ENCODE results near the gene SFXN5. TPM values are rescaled to one million over a fixed set of nuclear protein-coding genes. Genes with fewer than 3 reads are reported as not detected.

Gene SFXN5
- total and polyA plus RNA-seq, 2 donors (not counting 3 experiments of a cell fraction or from before 2014, with no cell fraction given) = 18.7 to 28.6 TPM

GRCh38 chr2:73091164-73091563 lies 19.7 kb upstream of the SFXN5 start:
- BruUV-seq (replicated peaks) = no TSS peak
- H3K4me2 ChIP-seq (ENCODE audit: insufficient read depth, low read length) = no peak overlapping the region
- dilution Hi-C loops (cut with MboI; ENCODE audit: extremely low pct_ligation_motif_present, low sequenced_read_pairs) (no loop called here), intact Hi-C loops (cut with micrococcal nuclease) (no loop called here)
- H3K9me3 ChIP-seq (replicated peaks; ENCODE audit: control insufficient read depth, insufficient read depth, low read length) = no peaks in the 10 kb centered on the region
- POLR2A ChIA-PET = no interaction called here
- H3K9me1 ChIP-seq (replicated peaks; ENCODE audit: control insufficient read depth, extremely low read depth, insufficient read depth, low read length) = no peaks in the 10 kb centered on the region
- H2AFZ ChIP-seq (ENCODE audit: low read depth, low read length) = no peak overlapping the region
- H3K79me2 ChIP-seq (ENCODE audit: control insufficient read depth, insufficient read depth, low read length) = peaks cover 69% of the 10 kb centered on the region
- peaks cover 25% of the 10 kb centered on the region for H3K4me1 ChIP-seq (ENCODE audit: control insufficient read depth, extremely low read depth, insufficient read depth, low read length)
- FAIRE-seq = no peak
- no peak for DNase-seq (ENCODE audit: low read depth, low spot score)
- CTCF ChIA-PET = interaction anchor here (5.6 kb wide), 1 partner anchor 65 kb away, joined by 25 read pairs; no protein-coding TSS in a partner anchor
- no peak overlapping the region for H3K4me3 ChIP-seq (replicated peaks in 1 of 3; ENCODE audit: insufficient read depth in 1 of 3, low read depth in 1 of 3, low read length in 3 of 3)
- TF ChIP-seq CTCF (IDR thresholded peaks at IDR 0.05; ENCODE audit: extremely low read depth in 1 of 2, insufficient read depth in 1 of 2, low read depth in 1 of 2, low read length in 2 of 2) = no peak
- no peak for TF ChIP-seq FOS (IDR thresholded peaks at IDR 0.05; ENCODE audit: borderline replicate concordance, insufficient read depth, low read length)
- TF ChIP-seq GATA2 (IDR thresholded peaks at IDR 0.05; ENCODE audit: insufficient read depth, insufficient read length, low read depth, low read length) = no peak
- no peak for TF ChIP-seq POLR2A (IDR thresholded peaks at IDR 0.05; ENCODE audit: low read depth, low read length)
- no peak for TF ChIP-seq EZH2 (IDR thresholded peaks at IDR 0.05; ENCODE audit: borderline replicate concordance, low read depth, low read length, severe bottlenecking)
- TF ChIP-seq JUN (IDR thresholded peaks at IDR 0.05; ENCODE audit: borderline replicate concordance, insufficient read depth, insufficient read length, low read depth) = no peak
- TF ChIP-seq MAX (IDR thresholded peaks at IDR 0.05; ENCODE audit: insufficient read depth, insufficient read length) = no peak
- TF ChIP-seq MYC (IDR thresholded peaks at IDR 0.05; ENCODE audit: low read depth, low read length) = no peak
- H3K27me3 ChIP-seq (ENCODE audit: control insufficient read depth in 2 of 2, insufficient read depth in 2 of 2, low read length in 2 of 2) = no peaks in the 10 kb centered on the region
- H3K9ac ChIP-seq (replicated peaks; ENCODE audit: extremely low read depth, insufficient read depth, low read length) = no peak overlapping the region
- H3K36me3 ChIP-seq (ENCODE audit: control insufficient read depth in 2 of 2, extremely low read depth in 1 of 2, insufficient read depth in 2 of 2, low read length in 2 of 2) = peaks cover 3 to 27% of the 10 kb centered on the region in 2 experiments
- no peak overlapping the region for H3K27ac ChIP-seq (ENCODE audit: insufficient read depth, low read depth, low read length)
- H4K20me1 ChIP-seq (replicated peaks; ENCODE audit: control insufficient read depth, extremely low read depth, insufficient read depth, low read length) = no peaks in the 10 kb centered on the region
